Gastrocnemius medialis (tissue), 4 donors: ENCODE measurements around the gene KIF21B. TPM values are rescaled to one million over a fixed set of nuclear protein-coding genes. Genes with fewer than 3 reads are reported as not detected.
A peak's percentile ranks its signal among the peaks of the same experiment; 100 is the strongest.

Source experiments
- ATAC-seq, 2 donors: fragments of 150-250 bp; one replicate each; pipeline ENCODE4 v1.9.1; 2016
- DNase-seq, 2 donors: peaks; one replicate each; pipeline ENCODE4 v3.0.0-alpha.2; 2019
- H3K27ac ChIP-seq, 4 donors: fragments of 200-600 bp; sonication (generic); 1 replicate in 1 of 4; 2 replicates in 3 of 4; pipeline ENCODE4 v1.5.1; 2016 to 2018; ENCODE audit warnings: mild to moderate bottlenecking in 2 of 4, moderate library complexity in 1 of 4
- H3K27me3 ChIP-seq, 3 donors: fragments of 200-600 bp; sonication (generic) in 2 of 3; 1 replicate in 1 of 3; 2 replicates in 2 of 3; pipeline versions ENCODE4 v1.5.1 to v1.6.0; 2016 to 2019; ENCODE audit warnings: mild to moderate bottlenecking in 1 of 3, moderate library complexity in 1 of 3
- H3K36me3 ChIP-seq, 2 donors: fragments of 200-600 bp; sonication (generic) in 1 of 2; one replicate each; pipeline ENCODE4 v1.5.1; 2017 to 2018
- H3K4me1 ChIP-seq, 2 donors: fragments of 200-600 bp; sonication (generic) in 1 of 2; one replicate each; pipeline ENCODE4 v1.5.1; 2016 to 2017; ENCODE audit warnings: mild to moderate bottlenecking in 2 of 2
- H3K4me3 ChIP-seq, 4 donors: fragments of 200-600 bp; sonication (generic) in 3 of 4; 1 replicate in 1 of 4; 2 replicates in 3 of 4; pipeline ENCODE4 v1.5.1; 2016 to 2019; ENCODE audit warnings: mild to moderate bottlenecking in 2 of 4
- H3K9me3 ChIP-seq, 3 donors: fragments of 200-600 bp; sonication (generic) in 2 of 3; 1 replicate in 1 of 3; 2 replicates in 2 of 3; pipeline ENCODE4 v1.5.1; 2016 to 2019
- POLR2A ChIP-seq, 2 donors: fragments of 450-650 bp; IDR thresholded peaks; one replicate each; pipeline ENCODE4 v1.6.1; 2017; ENCODE audit warnings: antibody characterized with exemption in 2 of 2, mild to moderate bottlenecking in 2 of 2, moderate library complexity in 2 of 2
- in situ Hi-C, 4 donors: fragments of 200-750 bp; cut with MboI; loops; one replicate each; pipeline versions ENCODE4 v1.15.0 to v1.8.0; 2017; ENCODE audit warnings: low sequenced_read_pairs in 4 of 4
- intact Hi-C: fragments of 100-400 bp; cut with DNase I; formaldehyde crosslinking; loops from one replicate; pipeline ENCODE4 v1.15.1; 2023; ENCODE audit warnings: low total_unique reads
- total RNA-seq, 4 donors: library from RNA; depleted of rRNA; stranded (reverse); fragments of >200 nt; gene quantifications; one replicate each; pipeline versions ENCODE4 v1.1.0 to v1.2.3, GENCODE V29; 2016
- TF ChIP-seq, protein P1 (sequence below), 5 experiments: fragments of 450-650 bp in 3 of 5; fragments of 200-600 bp in 2 of 5; sonication (generic) in 2 of 5; IDR thresholded peaks in 4 of 5; conservative IDR thresholded peaks in 1 of 5; 1 replicate in 4 of 5; 2 replicates in 1 of 5; pipeline ENCODE4 v1.5.1; 2016 to 2019; ENCODE audit warnings: antibody characterized with exemption in 5 of 5, mild to moderate bottlenecking in 3 of 5, moderate library complexity in 3 of 5

The KIF21B gene
- total RNA-seq, 4 donors from 2014 or later = 0.23 to 0.49 (median 0.36) TPM

DNA sequence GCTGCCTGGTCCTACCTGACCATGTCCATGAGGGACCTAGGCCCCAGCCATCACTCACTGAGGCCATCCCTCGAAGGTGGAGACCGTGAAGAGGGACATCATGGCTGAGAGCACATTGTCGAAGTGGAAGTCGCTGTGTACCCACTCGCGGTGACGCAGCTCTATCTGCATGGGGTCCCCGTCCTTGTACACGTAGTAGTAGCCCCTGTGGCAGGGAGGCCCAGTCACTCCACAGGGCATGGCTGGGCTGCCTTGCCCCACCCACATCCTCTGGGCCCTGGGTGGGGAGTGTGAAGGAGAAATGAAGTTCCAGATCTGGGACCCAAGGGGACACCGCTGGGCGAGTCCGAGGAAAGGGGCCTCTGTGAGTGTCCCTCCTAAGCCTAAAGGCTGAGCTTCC is 38.4 kb upstream of the KIF21B start:
- no peak for DNase-seq
- intact Hi-C loops (no loop called here), in situ Hi-C loops (no loop called here)
- no peaks in the 10 kb centered on the region for H3K9me3 ChIP-seq
- H3K36me3 ChIP-seq = peaks cover 0 to 41% of the 10 kb centered on the region in 2 donors
- no peak overlapping the region for H3K4me3 ChIP-seq
- H3K27ac ChIP-seq = peak overlapping the region in 1 of 4 donors; percentile 77
- no peak for ATAC-seq
- TF ChIP-seq POLR2A (IDR thresholded peaks at IDR 0.05) = no peak
- TF ChIP-seq, protein P1, sequence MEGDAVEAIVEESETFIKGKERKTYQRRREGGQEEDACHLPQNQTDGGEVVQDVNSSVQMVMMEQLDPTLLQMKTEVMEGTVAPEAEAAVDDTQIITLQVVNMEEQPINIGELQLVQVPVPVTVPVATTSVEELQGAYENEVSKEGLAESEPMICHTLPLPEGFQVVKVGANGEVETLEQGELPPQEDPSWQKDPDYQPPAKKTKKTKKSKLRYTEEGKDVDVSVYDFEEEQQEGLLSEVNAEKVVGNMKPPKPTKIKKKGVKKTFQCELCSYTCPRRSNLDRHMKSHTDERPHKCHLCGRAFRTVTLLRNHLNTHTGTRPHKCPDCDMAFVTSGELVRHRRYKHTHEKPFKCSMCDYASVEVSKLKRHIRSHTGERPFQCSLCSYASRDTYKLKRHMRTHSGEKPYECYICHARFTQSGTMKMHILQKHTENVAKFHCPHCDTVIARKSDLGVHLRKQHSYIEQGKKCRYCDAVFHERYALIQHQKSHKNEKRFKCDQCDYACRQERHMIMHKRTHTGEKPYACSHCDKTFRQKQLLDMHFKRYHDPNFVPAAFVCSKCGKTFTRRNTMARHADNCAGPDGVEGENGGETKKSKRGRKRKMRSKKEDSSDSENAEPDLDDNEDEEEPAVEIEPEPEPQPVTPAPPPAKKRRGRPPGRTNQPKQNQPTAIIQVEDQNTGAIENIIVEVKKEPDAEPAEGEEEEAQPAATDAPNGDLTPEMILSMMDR (IDR thresholded peaks at IDR 0.05 in 4 of 5, conservative IDR thresholded peaks at IDR 0.05 in 1 of 5) = no peak
- no peaks in the 10 kb centered on the region for H3K27me3 ChIP-seq
- H3K4me1 ChIP-seq = peaks cover 0 to 9% of the 10 kb centered on the region in 2 donors

DNA sequence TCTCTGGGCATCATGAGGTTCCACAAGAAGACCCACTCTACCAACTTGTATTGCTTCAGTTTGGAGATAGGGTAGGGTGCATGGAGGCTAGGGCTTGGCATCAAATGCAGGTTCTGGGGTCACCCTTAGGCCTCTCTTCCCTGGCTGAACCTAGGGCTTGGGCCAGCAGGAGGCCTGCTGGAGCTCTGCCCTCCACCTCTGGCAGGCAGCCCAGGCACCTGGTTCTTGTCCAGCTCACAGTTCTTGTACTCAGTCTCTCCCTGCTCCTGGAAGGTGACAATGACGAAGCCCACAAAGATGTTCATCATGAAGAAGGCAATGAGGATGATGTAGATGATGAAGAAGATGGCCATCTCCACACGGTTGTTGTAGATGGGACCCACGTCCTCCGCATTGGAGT is 37.5 kb upstream of the KIF21B start:
- Histone ChIP-seq H3K4me1 (peaks cover 0 to 9% of the 10 kb centered on the region in 2 donors), H3K27me3 (no peaks in the 10 kb centered on the region), H3K9me3 (no peaks in the 10 kb centered on the region), H3K36me3 (peaks cover 0 to 45% of the 10 kb centered on the region in 2 donors), H3K4me3 (no peak overlapping the region), H3K27ac (peak overlapping the region in 3 of 4 donors; percentile 11 to 77 (median 61))
- TF ChIP-seq, protein P1 (IDR thresholded peaks at IDR 0.05 in 4 of 5, conservative IDR thresholded peaks at IDR 0.05 in 1 of 5) = no peak
- no peak for TF ChIP-seq POLR2A (IDR thresholded peaks at IDR 0.05)
- ATAC-seq (peak; percentile 25 to 35), DNase-seq (peak in 1 of 2 donors; percentile 67)
- intact Hi-C loops (no loop called here), in situ Hi-C loops (no loop called here)

DNA sequence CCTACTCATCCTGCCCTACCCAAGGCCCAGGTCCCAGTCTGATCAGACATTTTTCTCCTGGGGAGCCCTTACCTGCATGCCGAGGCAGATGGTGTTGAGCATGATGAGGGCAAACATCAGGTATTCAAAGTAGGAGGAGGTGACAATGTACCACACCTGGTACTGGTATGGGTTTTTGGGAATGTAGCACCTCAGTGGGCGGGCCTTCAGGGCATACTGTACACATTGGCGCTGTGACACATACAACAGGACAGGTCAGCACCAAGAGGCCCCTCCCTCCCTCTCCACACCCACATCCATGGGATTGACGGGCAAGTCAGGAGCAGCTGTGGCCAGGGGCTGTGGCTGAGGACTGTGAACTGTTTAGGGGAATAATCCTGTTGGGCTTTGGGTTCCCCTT is 37.1 kb upstream of the KIF21B start:
- peak overlapping the region in 3 of 4 donors; percentile 11 to 77 (median 61) for H3K27ac ChIP-seq
- in situ Hi-C loops = no loop called here
- DNase-seq = no peak
- no peaks in the 10 kb centered on the region for H3K27me3 ChIP-seq
- no peaks in the 10 kb centered on the region for H3K9me3 ChIP-seq
- no peak for TF ChIP-seq POLR2A (IDR thresholded peaks at IDR 0.05)
- TF ChIP-seq, protein P1 (IDR thresholded peaks at IDR 0.05 in 4 of 5, conservative IDR thresholded peaks at IDR 0.05 in 1 of 5) = no peak
- H3K4me3 ChIP-seq = no peak overlapping the region
- peaks cover 0 to 41% of the 10 kb centered on the region in 2 donors for H3K36me3 ChIP-seq
- intact Hi-C loops = no loop called here
- peaks cover 0 to 9% of the 10 kb centered on the region in 2 donors for H3K4me1 ChIP-seq
- ATAC-seq = no peak

- ATAC-seq (peak; percentile 63 to 85), DNase-seq (peak; percentile 23 to 76)
- peaks cover 0 to 9% of the 10 kb centered on the region in 2 donors for H3K4me1 ChIP-seq
- H3K9me3 ChIP-seq = no peaks in the 10 kb centered on the region
- TF ChIP-seq POLR2A (IDR thresholded peaks at IDR 0.05) = no peak
- TF ChIP-seq, protein P1 (IDR thresholded peaks at IDR 0.05 in 4 of 5, conservative IDR thresholded peaks at IDR 0.05 in 1 of 5) = no peak
- no peaks in the 10 kb centered on the region for H3K27me3 ChIP-seq
- no peak overlapping the region for H3K4me3 ChIP-seq
- peak overlapping the region in 3 of 4 donors; percentile 11 to 77 (median 61) for H3K27ac ChIP-seq
- intact Hi-C loops = no loop called here
- in situ Hi-C loops = no loop called here
- H3K36me3 ChIP-seq = peaks cover 0 to 37% of the 10 kb centered on the region in 2 donors
Observed at GRCh38 chr1:201059871-201060555, 36.5 kb upstream of the KIF21B start.
